Raji (cell line): ENCODE data around the gene ARSB.

Experiments used
- POLR2A ChIP-seq: IDR thresholded peaks from 2 replicates; pipeline ENCODE4 v1.6.1; 2011; ENCODE audit warnings: low read depth, low read length, control low read depth; ENCODE audit not compliant: insufficient read depth

The ARSB gene

GRCh38 chr5:78798673-78799029 lies 186.5 kb downstream of the ARSB start:
- no peak for TF ChIP-seq POLR2A

GRCh38 chr5:78797936-78798672 lies 187.0 kb downstream of the ARSB start:
- TF ChIP-seq POLR2A = no peak

GRCh38 chr5:78795757-78796156 lies 189.4 kb downstream of the ARSB start:
- TF ChIP-seq POLR2A = no peak

GRCh38 chr5:78794693-78795215 lies 190.4 kb downstream of the ARSB start:
- TF ChIP-seq POLR2A = no peak

GRCh38 chr5:78793907-78794662 lies 191.0 kb downstream of the ARSB start:
- TF ChIP-seq POLR2A = no peak

GRCh38 chr5:78792345-78793055 lies 192.6 kb downstream of the ARSB start:
- no peak for TF ChIP-seq POLR2A

- no peak for TF ChIP-seq POLR2A
Measured at GRCh38 chr5:78791501-78792100, 193.5 kb downstream of the ARSB start.

GRCh38 chr5:78787783-78788182 lies 197.3 kb downstream of the ARSB start:
- TF ChIP-seq POLR2A = no peak

GRCh38 chr5:78785454-78785853 lies 199.7 kb downstream of the ARSB start:
- TF ChIP-seq POLR2A = no peak

- TF ChIP-seq POLR2A = no peak
Measured at GRCh38 chr5:78783434-78784130, 201.5 kb downstream of the ARSB start.

GRCh38 chr5:78782728-78783127 lies 202.4 kb downstream of the ARSB start:
- no peak for TF ChIP-seq POLR2A

GRCh38 chr5:78781611-78782286 lies 203.4 kb downstream of the ARSB start:
- no peak for TF ChIP-seq POLR2A

GRCh38 chr5:78779771-78780616 lies 205.1 kb downstream of the ARSB start:
- no peak for TF ChIP-seq POLR2A
